GM12864 (cell line): Measurements from ENCODE around the gene NDUFAF2.

Experiments
- DNase-seq: peaks from one replicate; pipeline ENCODE4 v3.0.0-alpha.2; 2011; ENCODE audit warnings: low read depth
- H3K4me3 ChIP-seq: 2 replicates; pipeline ENCODE4 v1.5.1; 2011; ENCODE audit warnings: mild to moderate bottlenecking, low read depth, low read length, control low read depth
- TF ChIP-seq, protein P1 (sequence below): IDR thresholded peaks from 2 replicates; pipeline ENCODE4 v1.5.1; 2011; ENCODE audit warnings: low read depth, mild to moderate bottlenecking, moderate library complexity, low read length, control low read depth, inconsistent platforms; ENCODE audit errors: missing control alignments

NDUFAF2 gene

DNA sequence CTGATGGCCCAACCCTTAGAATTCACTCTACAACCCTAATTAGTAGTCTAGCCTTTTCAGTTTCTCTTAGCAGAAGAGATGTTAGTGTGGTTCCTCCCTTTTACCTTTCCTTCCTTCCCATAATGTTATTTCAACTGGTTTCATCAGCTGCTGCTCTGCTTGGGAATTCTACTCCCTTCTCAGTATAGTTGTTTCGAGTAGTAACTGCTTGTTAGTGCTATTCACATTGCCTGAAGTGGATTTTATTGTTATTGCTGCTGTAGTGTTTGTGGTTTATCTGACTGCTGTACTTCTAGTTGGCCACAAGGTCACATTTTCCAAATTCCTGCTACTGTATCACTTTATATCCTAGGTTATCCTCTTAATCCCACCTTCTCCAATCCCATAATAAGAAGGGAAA lies 187.6 kb downstream of the NDUFAF2 start:
- DNase-seq, result no peak
- TF ChIP-seq, protein P1, sequence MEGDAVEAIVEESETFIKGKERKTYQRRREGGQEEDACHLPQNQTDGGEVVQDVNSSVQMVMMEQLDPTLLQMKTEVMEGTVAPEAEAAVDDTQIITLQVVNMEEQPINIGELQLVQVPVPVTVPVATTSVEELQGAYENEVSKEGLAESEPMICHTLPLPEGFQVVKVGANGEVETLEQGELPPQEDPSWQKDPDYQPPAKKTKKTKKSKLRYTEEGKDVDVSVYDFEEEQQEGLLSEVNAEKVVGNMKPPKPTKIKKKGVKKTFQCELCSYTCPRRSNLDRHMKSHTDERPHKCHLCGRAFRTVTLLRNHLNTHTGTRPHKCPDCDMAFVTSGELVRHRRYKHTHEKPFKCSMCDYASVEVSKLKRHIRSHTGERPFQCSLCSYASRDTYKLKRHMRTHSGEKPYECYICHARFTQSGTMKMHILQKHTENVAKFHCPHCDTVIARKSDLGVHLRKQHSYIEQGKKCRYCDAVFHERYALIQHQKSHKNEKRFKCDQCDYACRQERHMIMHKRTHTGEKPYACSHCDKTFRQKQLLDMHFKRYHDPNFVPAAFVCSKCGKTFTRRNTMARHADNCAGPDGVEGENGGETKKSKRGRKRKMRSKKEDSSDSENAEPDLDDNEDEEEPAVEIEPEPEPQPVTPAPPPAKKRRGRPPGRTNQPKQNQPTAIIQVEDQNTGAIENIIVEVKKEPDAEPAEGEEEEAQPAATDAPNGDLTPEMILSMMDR, result no peak
- H3K4me3 ChIP-seq, result no peak overlapping the region

- DNase-seq, result no peak
- no peak overlapping the region for H3K4me3 ChIP-seq
- TF ChIP-seq, protein P1, result no peak
Measured at GRCh38 chr5:61137835-61138234, 192.8 kb downstream of the NDUFAF2 start.

DNA sequence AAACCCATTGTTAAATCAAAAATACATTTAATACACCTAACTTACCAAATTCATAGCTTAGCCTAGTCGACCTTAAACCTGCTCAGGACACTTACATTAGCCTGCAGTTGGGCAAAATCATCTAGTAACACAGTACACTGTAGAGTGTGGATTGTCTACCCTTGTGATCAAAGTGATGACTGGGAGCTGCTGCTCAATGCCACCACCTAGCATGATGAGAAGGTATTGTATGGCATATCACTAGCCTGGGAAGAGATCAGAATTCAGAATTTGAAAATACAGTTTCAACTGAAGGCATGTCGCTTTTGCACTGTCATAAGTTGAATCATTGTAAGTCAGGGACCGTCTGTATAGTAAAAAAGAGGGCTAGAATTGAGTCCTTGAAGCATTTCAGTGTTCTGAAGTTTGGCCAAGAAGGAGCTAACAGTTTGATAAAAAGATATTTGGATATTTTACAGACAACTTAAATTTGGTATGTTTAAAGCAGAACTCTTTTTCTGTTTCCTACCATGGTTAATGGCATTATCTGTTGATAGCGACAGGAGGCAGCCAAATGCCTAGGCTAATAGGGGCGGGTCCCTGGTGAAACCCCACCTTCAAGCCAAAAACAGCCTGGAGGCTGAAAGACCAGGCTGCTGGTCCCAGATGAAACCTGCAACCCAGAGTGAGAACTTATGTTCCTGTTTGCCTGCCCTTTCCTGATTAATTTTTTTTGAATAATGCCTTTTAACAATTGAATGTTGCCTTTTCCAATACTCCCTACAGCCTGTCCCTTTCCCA lies 194.3 kb downstream of the NDUFAF2 start:
- TF ChIP-seq, protein P1, result peak; percentile 29
- no peak overlapping the region for H3K4me3 ChIP-seq
- no peak for DNase-seq

- TF ChIP-seq, protein P1, result no peak
- no peak for DNase-seq
- no peak overlapping the region for H3K4me3 ChIP-seq
Measured at GRCh38 chr5:61139931-61140330, 194.9 kb downstream of the NDUFAF2 start.

- no peak overlapping the region for H3K4me3 ChIP-seq
- DNase-seq, result no peak
- TF ChIP-seq, protein P1, result no peak
Measured at GRCh38 chr5:61141801-61142200, 196.8 kb downstream of the NDUFAF2 start.

GRCh38 chr5:61142391-61142790 lies 197.4 kb downstream of the NDUFAF2 start:
- no peak for DNase-seq
- H3K4me3 ChIP-seq, result no peak overlapping the region
- TF ChIP-seq, protein P1, result no peak

GRCh38 chr5:61142811-61143210 lies 197.8 kb downstream of the NDUFAF2 start:
- DNase-seq, result no peak
- no peak overlapping the region for H3K4me3 ChIP-seq
- TF ChIP-seq, protein P1, result no peak
